ENCODE data around the gene FAM131B.

Gene FAM131B

GRCh38 chr7:143361552-143362130, 872 bp downstream of the FAM131B start:
- Histone ChIP-seq H3K27me3 (ENCODE audit: control insufficient read depth in 1 of 2, insufficient read depth in 2 of 2, low read length in 2 of 2) (peaks cover 0 to 9% of the 10 kb centered on the region in 2 donors), H3K4me1 (ENCODE audit: insufficient read depth, low read length) (no peaks in the 10 kb centered on the region), H3K4me3 (ENCODE audit: low read depth in 1 of 2, low read length in 2 of 2) (peak overlapping the region; percentile 14 to 77), H3K9ac (ENCODE audit: low read length) (no peak overlapping the region), H3K9me3 (ENCODE audit: low read length) (no peaks in the 10 kb centered on the region), H3K27ac (ENCODE audit: low read depth, low read length) (no peak overlapping the region), H3K36me3 (ENCODE audit: insufficient read depth, low read length) (no peaks in the 10 kb centered on the region)

- H3K27me3 ChIP-seq (ENCODE audit: control insufficient read depth in 1 of 2, insufficient read depth in 2 of 2, low read length in 2 of 2): peaks cover 0 to 9% of the 10 kb centered on the region in 2 donors
- no peak overlapping the region for H3K9ac ChIP-seq (ENCODE audit: low read length)
- no peaks in the 10 kb centered on the region for H3K9me3 ChIP-seq (ENCODE audit: low read length)
- H3K27ac ChIP-seq (ENCODE audit: low read depth, low read length): no peak overlapping the region
- H3K4me3 ChIP-seq (ENCODE audit: low read depth in 1 of 2, low read length in 2 of 2): no peak overlapping the region
- no peaks in the 10 kb centered on the region for H3K4me1 ChIP-seq (ENCODE audit: insufficient read depth, low read length)
- no peaks in the 10 kb centered on the region for H3K36me3 ChIP-seq (ENCODE audit: insufficient read depth, low read length)
Measured at GRCh38 chr7:143360788-143361551, 1.5 kb downstream of the FAM131B start.

GRCh38 chr7:143359771-143360353, 2.7 kb downstream of the FAM131B start:
- Histone ChIP-seq H3K27ac (ENCODE audit: low read depth, low read length) (no peak overlapping the region), H3K9ac (ENCODE audit: low read length) (no peak overlapping the region), H3K4me3 (ENCODE audit: low read depth in 1 of 2, low read length in 2 of 2) (no peak overlapping the region), H3K36me3 (ENCODE audit: insufficient read depth, low read length) (no peaks in the 10 kb centered on the region), H3K27me3 (ENCODE audit: control insufficient read depth in 1 of 2, insufficient read depth in 2 of 2, low read length in 2 of 2) (peaks cover 0 to 9% of the 10 kb centered on the region in 2 donors), H3K9me3 (ENCODE audit: low read length) (no peaks in the 10 kb centered on the region), H3K4me1 (ENCODE audit: insufficient read depth, low read length) (no peaks in the 10 kb centered on the region)

GRCh38 chr7:143358626-143359025, 3.9 kb downstream of the FAM131B start:
- Histone ChIP-seq H3K27me3 (ENCODE audit: control insufficient read depth in 1 of 2, insufficient read depth in 2 of 2, low read length in 2 of 2) (peaks cover 0 to 9% of the 10 kb centered on the region in 2 donors), H3K9ac (ENCODE audit: low read length) (no peak overlapping the region), H3K4me3 (ENCODE audit: low read depth in 1 of 2, low read length in 2 of 2) (no peak overlapping the region), H3K4me1 (ENCODE audit: insufficient read depth, low read length) (no peaks in the 10 kb centered on the region), H3K27ac (ENCODE audit: low read depth, low read length) (no peak overlapping the region), H3K36me3 (ENCODE audit: insufficient read depth, low read length) (no peaks in the 10 kb centered on the region), H3K9me3 (ENCODE audit: low read length) (no peaks in the 10 kb centered on the region)

- Histone ChIP-seq H3K4me3 (ENCODE audit: low read depth in 1 of 2, low read length in 2 of 2) (no peak overlapping the region), H3K9ac (ENCODE audit: low read length) (no peak overlapping the region), H3K36me3 (ENCODE audit: insufficient read depth, low read length) (no peaks in the 10 kb centered on the region), H3K9me3 (ENCODE audit: low read length) (no peaks in the 10 kb centered on the region), H3K27ac (ENCODE audit: low read depth, low read length) (no peak overlapping the region), H3K27me3 (ENCODE audit: control insufficient read depth in 1 of 2, insufficient read depth in 2 of 2, low read length in 2 of 2) (peaks cover 0 to 3% of the 10 kb centered on the region in 2 donors), H3K4me1 (ENCODE audit: insufficient read depth, low read length) (no peaks in the 10 kb centered on the region)
Measured at GRCh38 chr7:143356414-143357050, 6.0 kb downstream of the FAM131B start.

- Histone ChIP-seq H3K4me3 (ENCODE audit: low read depth in 1 of 2, low read length in 2 of 2) (no peak overlapping the region), H3K9ac (ENCODE audit: low read length) (no peak overlapping the region), H3K9me3 (ENCODE audit: low read length) (no peaks in the 10 kb centered on the region), H3K4me1 (ENCODE audit: insufficient read depth, low read length) (no peaks in the 10 kb centered on the region), H3K36me3 (ENCODE audit: insufficient read depth, low read length) (no peaks in the 10 kb centered on the region), H3K27me3 (ENCODE audit: control insufficient read depth in 1 of 2, insufficient read depth in 2 of 2, low read length in 2 of 2) (no peaks in the 10 kb centered on the region), H3K27ac (ENCODE audit: low read depth, low read length) (no peak overlapping the region)
Measured at GRCh38 chr7:143355450-143356385, 6.8 kb downstream of the FAM131B start.

- H3K27ac ChIP-seq (ENCODE audit: low read depth, low read length): no peak overlapping the region
- H3K4me1 ChIP-seq (ENCODE audit: insufficient read depth, low read length): no peaks in the 10 kb centered on the region
- H3K9me3 ChIP-seq (ENCODE audit: low read length): no peaks in the 10 kb centered on the region
- H3K4me3 ChIP-seq (ENCODE audit: low read depth in 1 of 2, low read length in 2 of 2): no peak overlapping the region
- no peak overlapping the region for H3K9ac ChIP-seq (ENCODE audit: low read length)
- H3K36me3 ChIP-seq (ENCODE audit: insufficient read depth, low read length): no peaks in the 10 kb centered on the region
- H3K27me3 ChIP-seq (ENCODE audit: control insufficient read depth in 1 of 2, insufficient read depth in 2 of 2, low read length in 2 of 2): no peaks in the 10 kb centered on the region
Measured at GRCh38 chr7:143354965-143355364, 7.5 kb downstream of the FAM131B start.

GRCh38 chr7:143354376-143354775, 8.1 kb downstream of the FAM131B start:
- Histone ChIP-seq H3K27me3 (ENCODE audit: control insufficient read depth in 1 of 2, insufficient read depth in 2 of 2, low read length in 2 of 2) (no peaks in the 10 kb centered on the region), H3K4me3 (ENCODE audit: low read depth in 1 of 2, low read length in 2 of 2) (no peak overlapping the region), H3K9ac (ENCODE audit: low read length) (no peak overlapping the region), H3K27ac (ENCODE audit: low read depth, low read length) (no peak overlapping the region), H3K4me1 (ENCODE audit: insufficient read depth, low read length) (no peaks in the 10 kb centered on the region), H3K36me3 (ENCODE audit: insufficient read depth, low read length) (no peaks in the 10 kb centered on the region), H3K9me3 (ENCODE audit: low read length) (no peaks in the 10 kb centered on the region)

GRCh38 chr7:143352531-143353002, 9.9 kb downstream of the FAM131B start:
- Histone ChIP-seq H3K27ac (ENCODE audit: low read depth, low read length) (no peak overlapping the region), H3K4me1 (ENCODE audit: insufficient read depth, low read length) (no peaks in the 10 kb centered on the region), H3K36me3 (ENCODE audit: insufficient read depth, low read length) (no peaks in the 10 kb centered on the region), H3K9ac (ENCODE audit: low read length) (no peak overlapping the region), H3K9me3 (ENCODE audit: low read length) (no peaks in the 10 kb centered on the region), H3K27me3 (ENCODE audit: control insufficient read depth in 1 of 2, insufficient read depth in 2 of 2, low read length in 2 of 2) (no peaks in the 10 kb centered on the region), H3K4me3 (ENCODE audit: low read depth in 1 of 2, low read length in 2 of 2) (no peak overlapping the region)

GRCh38 chr7:143351574-143351973, 10.9 kb downstream of the FAM131B start:
- Histone ChIP-seq H3K27me3 (ENCODE audit: control insufficient read depth in 1 of 2, insufficient read depth in 2 of 2, low read length in 2 of 2) (no peaks in the 10 kb centered on the region), H3K9ac (ENCODE audit: low read length) (no peak overlapping the region), H3K4me1 (ENCODE audit: insufficient read depth, low read length) (no peaks in the 10 kb centered on the region), H3K4me3 (ENCODE audit: low read depth in 1 of 2, low read length in 2 of 2) (no peak overlapping the region), H3K9me3 (ENCODE audit: low read length) (no peaks in the 10 kb centered on the region), H3K27ac (ENCODE audit: low read depth, low read length) (no peak overlapping the region), H3K36me3 (ENCODE audit: insufficient read depth, low read length) (no peaks in the 10 kb centered on the region)
